Fibroblast of skin of scalp (primary cell): ENCODE data around the gene IFI27.

Experiments
- DNase-seq: peaks from one replicate; pipeline ENCODE4 v3.0.0-alpha.2; 2013

Gene IFI27

GRCh38 chr14:94125659-94126418 lies 15.3 kb downstream of the IFI27 start:
- DNase-seq, result no peak

- DNase-seq, result no peak
Observed at GRCh38 chr14:94126419-94126677, 15.8 kb downstream of the IFI27 start.

GRCh38 chr14:94126800-94127199 lies 16.3 kb downstream of the IFI27 start:
- DNase-seq, result no peak

GRCh38 chr14:94127330-94127729 lies 16.8 kb downstream of the IFI27 start:
- DNase-seq, result no peak

DNA sequence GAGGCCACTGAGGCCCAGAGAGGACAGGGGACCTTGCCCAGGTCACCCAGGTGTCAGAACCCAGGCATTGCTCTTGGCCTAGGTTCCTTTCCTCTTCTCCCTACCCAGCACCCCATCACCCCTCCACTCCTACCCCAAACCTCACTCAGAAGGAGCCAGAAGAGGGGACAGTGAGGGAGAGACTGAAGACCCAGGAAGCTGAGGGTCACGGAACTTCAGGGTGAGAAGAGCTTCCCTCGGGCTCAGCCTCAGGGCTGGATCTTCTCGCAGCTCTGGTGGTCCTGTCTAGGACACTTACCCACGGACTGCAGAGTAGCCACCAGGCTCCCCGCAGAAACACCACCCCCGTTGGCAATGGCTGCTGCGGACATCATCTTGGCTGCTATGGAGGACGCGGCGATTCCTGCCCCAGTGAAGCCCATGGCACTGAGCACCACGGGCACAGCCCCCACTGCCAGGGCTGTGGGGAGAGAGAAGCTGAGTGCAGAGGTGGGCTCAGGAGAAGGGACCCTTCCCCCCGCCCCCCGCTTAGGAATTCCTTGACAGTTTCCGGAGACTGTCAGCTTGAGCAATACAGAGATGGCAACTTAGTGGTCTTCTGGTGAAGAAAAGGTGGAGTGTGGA lies 17.8 kb downstream of the IFI27 start:
- DNase-seq, result no peak

GRCh38 chr14:94129111-94129757 lies 18.7 kb downstream of the IFI27 start, which contains the start of gene IFI27L2:
TSS of gene IFI27L2 (minus strand) at chr14:94129604. CDS start at chr14:94129564, 40 bp downstream.
- DNase-seq, result peak; percentile 88

- peak; percentile 56 for DNase-seq
Observed at GRCh38 chr14:94129758-94130414, 19.4 kb downstream of the IFI27 start.

- peak; percentile 71 for DNase-seq
Observed at GRCh38 chr14:94132285-94132887, 21.9 kb downstream of the IFI27 start.

GRCh38 chr14:94135476-94135875 lies 24.9 kb downstream of the IFI27 start:
- no peak for DNase-seq

DNA sequence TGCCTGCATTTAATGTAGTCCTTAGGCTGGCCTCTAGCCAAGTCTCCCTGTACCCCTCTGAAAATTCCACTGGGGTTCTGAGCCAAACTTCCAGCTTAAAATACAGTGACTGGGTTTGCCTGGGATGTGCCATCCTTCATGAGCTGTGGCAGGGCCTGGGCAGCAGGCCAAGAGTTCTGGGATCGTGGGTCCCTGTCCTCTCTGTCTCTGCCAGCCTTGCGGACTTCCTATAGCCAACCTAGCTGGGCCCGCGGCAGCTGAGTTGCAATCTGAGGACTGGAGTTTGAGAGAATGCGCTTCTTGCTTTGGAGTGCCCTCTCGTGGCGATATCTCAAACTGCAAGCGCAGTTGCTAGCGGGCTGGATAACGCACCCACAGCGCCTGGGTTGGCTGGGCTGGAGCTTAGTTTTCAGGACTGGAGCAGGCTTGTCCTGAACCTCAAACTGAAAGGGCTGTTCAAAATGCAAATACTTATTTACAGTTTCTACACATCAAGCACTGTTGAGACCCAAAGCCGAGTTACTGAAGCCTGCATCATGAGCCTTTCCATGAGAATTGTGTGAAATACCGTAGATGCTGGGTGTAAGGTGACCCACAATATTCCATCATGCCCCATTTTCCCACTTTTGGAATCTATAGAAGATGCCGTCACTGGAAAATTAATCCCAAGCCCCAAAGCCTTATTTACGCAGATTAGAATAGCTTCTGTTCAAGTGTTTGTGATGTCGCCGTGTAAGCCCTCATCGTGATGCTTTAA lies 26.2 kb downstream of the IFI27 start:
- peak; percentile 84 for DNase-seq

- DNase-seq, result no peak
Observed at GRCh38 chr14:94138251-94138650, 27.7 kb downstream of the IFI27 start.

DNA sequence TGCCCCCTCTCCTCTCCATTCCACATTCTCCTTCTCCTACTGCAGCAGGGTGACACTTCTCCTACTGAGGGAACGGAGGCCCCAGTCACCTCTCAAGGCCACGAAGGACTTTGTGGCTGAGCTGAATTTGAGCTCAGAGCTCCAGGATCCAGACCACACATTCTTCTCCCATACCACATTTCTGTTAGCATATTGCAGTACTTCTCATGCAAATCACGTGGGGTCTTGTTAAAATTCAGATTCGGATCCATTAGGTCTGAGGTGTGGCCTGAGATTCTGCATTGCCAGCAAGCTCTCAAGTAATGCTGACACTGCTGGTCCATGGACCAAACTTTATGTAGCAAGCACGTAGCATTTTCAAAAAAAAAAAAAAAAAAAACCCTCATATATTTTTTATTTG lies 28.5 kb downstream of the IFI27 start:
- DNase-seq, result no peak

DNA sequence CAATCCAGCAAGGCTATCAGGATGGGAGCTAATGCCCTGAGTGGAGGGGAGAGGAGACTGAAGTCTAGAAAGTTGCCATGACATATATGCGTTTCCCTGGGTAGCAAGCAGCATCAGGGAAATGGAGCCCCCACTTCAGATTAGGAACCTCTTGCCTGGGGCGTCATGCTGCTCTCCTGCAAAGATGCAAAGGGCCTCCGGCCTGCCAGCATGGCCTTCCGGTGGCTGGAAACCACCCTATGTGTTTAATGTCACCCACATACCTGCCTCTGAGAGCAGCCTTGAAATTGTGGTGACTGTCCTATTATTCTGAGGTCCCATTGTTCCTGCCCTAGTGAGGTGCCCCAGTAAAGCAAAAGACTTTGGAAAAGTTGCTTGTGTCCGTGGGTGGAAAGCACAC lies 28.9 kb downstream of the IFI27 start:
- no peak for DNase-seq

DNA sequence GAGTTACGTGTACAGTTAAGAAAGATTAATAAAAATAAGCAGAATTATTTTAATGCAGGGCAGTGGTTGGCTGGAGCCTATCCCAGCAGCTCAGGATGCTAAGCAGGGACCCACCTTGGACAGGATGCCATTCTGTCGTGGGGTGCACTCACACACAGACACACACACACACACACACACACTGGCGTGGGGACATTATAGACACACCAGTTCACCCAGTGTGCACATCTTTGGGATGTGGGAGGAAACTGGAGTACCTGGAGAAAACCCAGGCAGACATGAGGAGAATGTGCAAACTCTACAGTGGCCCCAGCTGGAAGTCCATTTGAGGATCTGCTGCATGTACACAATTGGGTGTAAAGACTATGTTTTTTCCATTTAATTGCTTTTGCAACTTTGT lies 31.7 kb downstream of the IFI27 start:
- no peak for DNase-seq

DNA sequence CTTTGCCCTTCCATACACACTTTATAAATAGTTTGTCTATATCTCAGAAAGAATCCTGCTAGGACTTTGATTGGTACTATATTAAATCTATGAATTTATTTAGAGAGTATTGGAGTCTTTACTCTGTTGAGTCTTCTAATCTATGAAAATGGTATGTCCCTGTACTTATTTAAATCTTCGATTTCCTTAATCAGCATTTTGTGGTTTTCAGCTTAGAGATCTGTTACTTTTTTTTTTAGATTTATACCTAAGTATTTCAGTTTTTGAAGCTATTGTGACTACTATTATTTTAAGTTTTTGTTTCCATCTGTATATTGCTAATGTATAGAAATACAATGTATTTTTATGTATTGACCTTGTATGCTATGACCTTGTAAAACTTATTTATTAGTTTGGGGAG lies 32.3 kb downstream of the IFI27 start:
- DNase-seq, result no peak

GRCh38 chr14:94143239-94143638 lies 32.7 kb downstream of the IFI27 start:
- DNase-seq, result no peak

DNA sequence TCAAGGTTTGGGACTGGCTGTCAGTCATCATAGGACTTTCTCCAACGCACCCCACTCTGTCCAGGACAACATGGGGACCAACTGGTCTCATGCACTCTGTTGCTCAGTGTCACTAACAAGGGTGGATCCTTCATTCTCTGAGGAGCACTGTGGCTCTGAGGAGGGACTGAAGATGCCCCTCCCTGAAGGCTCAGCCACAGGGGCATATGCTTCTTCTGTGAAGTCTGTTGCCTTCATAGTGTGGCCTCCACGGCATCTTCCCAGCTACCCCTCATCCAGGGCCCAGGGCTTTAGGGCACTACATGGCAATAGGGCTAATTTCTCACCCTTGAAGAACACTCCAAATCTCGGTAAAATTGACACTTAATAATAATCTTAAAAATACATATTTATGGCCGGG lies 33.2 kb downstream of the IFI27 start:
- no peak for DNase-seq

- DNase-seq, result peak; percentile 13
Observed at GRCh38 chr14:94144765-94145164, 34.2 kb downstream of the IFI27 start.

DNA sequence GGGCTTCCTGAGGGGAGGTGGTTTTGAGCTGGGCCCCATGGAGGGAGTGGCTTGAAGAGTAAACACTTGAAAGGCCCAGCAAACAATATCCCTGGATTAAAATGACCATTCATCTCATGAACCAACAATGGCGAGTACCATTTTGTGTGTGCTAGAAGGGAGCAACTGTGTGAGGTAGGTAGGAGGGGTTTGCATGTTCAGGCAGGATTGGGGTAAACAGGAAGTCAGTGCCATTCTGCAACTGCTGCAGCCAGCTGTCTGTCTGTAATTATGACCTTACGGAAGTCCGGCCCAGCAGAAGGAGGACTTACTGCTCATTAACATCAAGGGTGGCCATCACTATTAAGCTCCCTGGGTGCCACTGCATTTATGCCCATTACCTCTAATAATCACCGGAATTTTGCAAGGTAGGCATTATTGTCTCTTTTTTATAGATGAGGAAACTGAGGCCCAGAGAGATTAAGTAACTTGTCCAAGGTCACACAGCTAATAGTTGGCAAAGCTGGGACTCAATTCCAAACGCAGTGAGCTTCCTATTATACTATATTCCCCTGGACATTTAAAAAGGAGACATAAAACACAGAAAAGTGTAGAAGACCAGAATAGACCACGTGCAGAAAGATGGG lies 35.5 kb downstream of the IFI27 start:
- no peak for DNase-seq

DNA sequence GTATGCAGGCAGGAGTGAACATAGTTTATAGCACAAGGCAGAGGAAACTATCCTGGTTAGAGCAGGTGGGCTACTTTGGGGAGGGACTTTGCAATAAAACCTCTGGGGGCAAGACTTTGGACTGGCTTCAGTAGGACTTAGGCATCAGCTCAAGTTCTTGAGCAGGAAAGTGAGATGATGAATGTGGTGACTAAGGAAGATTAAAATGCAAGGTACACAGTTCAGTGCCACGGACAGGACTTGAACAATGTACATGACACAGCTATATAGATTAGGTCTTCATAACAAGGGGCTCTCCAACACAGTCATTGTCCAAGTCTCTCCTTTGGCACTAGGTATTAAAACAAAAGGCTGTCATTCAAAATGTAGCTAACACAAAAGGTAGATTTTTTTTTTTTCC lies 42.1 kb downstream of the IFI27 start:
- no peak for DNase-seq

DNA sequence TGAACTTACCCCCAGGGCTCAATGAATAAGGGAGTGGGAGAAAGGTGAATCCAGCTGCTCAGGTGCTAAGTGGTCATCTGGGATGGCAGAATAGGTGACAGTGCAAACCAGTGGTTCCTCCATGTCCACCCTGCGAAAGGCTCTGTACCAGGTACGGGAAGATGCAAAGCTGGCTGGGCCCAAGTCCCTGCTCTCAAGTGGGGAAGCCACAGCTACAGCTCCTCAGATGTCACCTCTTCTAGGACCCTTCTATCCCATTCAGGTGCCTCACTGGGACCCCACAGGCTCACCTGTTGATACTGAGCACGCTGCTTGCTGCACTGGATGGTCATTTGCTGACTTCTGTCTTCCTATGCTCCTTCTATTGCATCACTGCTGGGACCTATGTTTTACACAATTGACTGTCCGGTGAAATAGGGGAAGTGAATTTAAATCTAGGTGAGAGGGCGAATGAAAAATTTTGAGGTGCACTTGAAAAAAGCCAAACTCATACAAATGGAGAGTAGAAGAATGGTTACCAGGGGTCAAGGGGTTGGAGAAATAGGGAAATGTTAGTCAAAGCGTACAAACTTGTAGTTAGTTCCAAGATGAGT lies 43.3 kb downstream of the IFI27 start:
- no peak for DNase-seq
